Measurements from ENCODE around the gene EVA1C. TPM values are rescaled to one million over a fixed set of nuclear protein-coding genes. Genes with fewer than 3 reads are reported as not detected.

EVA1C gene
- polyA plus RNA-seq, 1 experiment: 5.7 TPM

- TF ChIP-seq CTCF (IDR thresholded peaks at IDR 0.05; ENCODE audit: low read depth, low read length): no peak
- no peak overlapping the region for H3K4me3 ChIP-seq (ENCODE audit: low read depth, low read length)
- POLR2A ChIA-PET: no interaction called here
- CTCF ChIA-PET: interaction anchor here (1.0 kb wide), 1 partner anchor 37 kb away, joined by 3 read pairs; no protein-coding TSS in a partner anchor
- no peaks in the 10 kb centered on the region for H3K27me3 ChIP-seq (ENCODE audit: control insufficient read depth, insufficient read depth, low read length)
- DNase-seq (ENCODE audit: low read depth, low spot score): no peak
- H3K9me3 ChIP-seq (ENCODE audit: control insufficient read depth, insufficient read depth, low read length): peaks cover 5% of the 10 kb centered on the region; the same call in 1 of the 2 replicates
- no peak overlapping the region for H3K27ac ChIP-seq (ENCODE audit: low read depth, low read length)
Observed at GRCh38 chr21:32532636-32533035, 120.1 kb downstream of the EVA1C start.

GRCh38 chr21:32533053-32533452 lies 120.5 kb downstream of the EVA1C start:
- Histone ChIP-seq H3K27ac (ENCODE audit: low read depth, low read length) (no peak overlapping the region), H3K4me3 (ENCODE audit: low read depth, low read length) (no peak overlapping the region), H3K9me3 (ENCODE audit: control insufficient read depth, insufficient read depth, low read length) (peaks cover 5% of the 10 kb centered on the region; the same call in 1 of the 2 replicates), H3K27me3 (ENCODE audit: control insufficient read depth, insufficient read depth, low read length) (no peaks in the 10 kb centered on the region)
- TF ChIP-seq CTCF (IDR thresholded peaks at IDR 0.05; ENCODE audit: low read depth, low read length): no peak
- CTCF ChIA-PET: no interaction called here
- no peak for DNase-seq (ENCODE audit: low read depth, low spot score)
- POLR2A ChIA-PET: no interaction called here

GRCh38 chr21:32533611-32534010 lies 121.1 kb downstream of the EVA1C start:
- no peak for TF ChIP-seq CTCF (IDR thresholded peaks at IDR 0.05; ENCODE audit: low read depth, low read length)
- Histone ChIP-seq H3K27ac (ENCODE audit: low read depth, low read length) (no peak overlapping the region), H3K9me3 (ENCODE audit: control insufficient read depth, insufficient read depth, low read length) (peaks cover 5% of the 10 kb centered on the region; the same call in 1 of the 2 replicates), H3K4me3 (ENCODE audit: low read depth, low read length) (no peak overlapping the region), H3K27me3 (ENCODE audit: control insufficient read depth, insufficient read depth, low read length) (no peaks in the 10 kb centered on the region)
- CTCF ChIA-PET: no interaction called here
- POLR2A ChIA-PET: no interaction called here
- DNase-seq (ENCODE audit: low read depth, low spot score): no peak

- Histone ChIP-seq H3K9me3 (ENCODE audit: control insufficient read depth, insufficient read depth, low read length) (peaks cover 5% of the 10 kb centered on the region; the same call in 1 of the 2 replicates), H3K4me3 (ENCODE audit: low read depth, low read length) (no peak overlapping the region), H3K27me3 (ENCODE audit: control insufficient read depth, insufficient read depth, low read length) (no peaks in the 10 kb centered on the region), H3K27ac (ENCODE audit: low read depth, low read length) (no peak overlapping the region)
- POLR2A ChIA-PET: no interaction called here
- no peak for DNase-seq (ENCODE audit: low read depth, low spot score)
- CTCF ChIA-PET: no interaction called here
- TF ChIP-seq CTCF (IDR thresholded peaks at IDR 0.05; ENCODE audit: low read depth, low read length): no peak
Observed at GRCh38 chr21:32534113-32534512, 121.6 kb downstream of the EVA1C start.

- Histone ChIP-seq H3K9me3 (ENCODE audit: control insufficient read depth, insufficient read depth, low read length) (peaks cover under 1% of the 10 kb centered on the region; the same call in 1 of the 2 replicates), H3K27ac (ENCODE audit: low read depth, low read length) (no peak overlapping the region), H3K4me3 (ENCODE audit: low read depth, low read length) (no peak overlapping the region), H3K27me3 (ENCODE audit: control insufficient read depth, insufficient read depth, low read length) (peaks cover 3% of the 10 kb centered on the region)
- DNase-seq (ENCODE audit: low read depth, low spot score): no peak
- TF ChIP-seq CTCF (IDR thresholded peaks at IDR 0.05; ENCODE audit: low read depth, low read length): no peak
- POLR2A ChIA-PET: no interaction called here
- CTCF ChIA-PET: no interaction called here
Observed at GRCh38 chr21:32535612-32536011, 123.1 kb downstream of the EVA1C start.
